COLO668 (cell line): ENCODE results near the gene KLK11.

Experiments
- DNase-seq: peaks from one replicate; lab custom pipeline; 2025; ENCODE audit not compliant: unreplicated experiment; lab: John Stamatoyannopoulos, UW

The KLK11 gene, protein sequence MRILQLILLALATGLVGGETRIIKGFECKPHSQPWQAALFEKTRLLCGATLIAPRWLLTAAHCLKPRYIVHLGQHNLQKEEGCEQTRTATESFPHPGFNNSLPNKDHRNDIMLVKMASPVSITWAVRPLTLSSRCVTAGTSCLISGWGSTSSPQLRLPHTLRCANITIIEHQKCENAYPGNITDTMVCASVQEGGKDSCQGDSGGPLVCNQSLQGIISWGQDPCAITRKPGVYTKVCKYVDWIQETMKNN

DNA sequence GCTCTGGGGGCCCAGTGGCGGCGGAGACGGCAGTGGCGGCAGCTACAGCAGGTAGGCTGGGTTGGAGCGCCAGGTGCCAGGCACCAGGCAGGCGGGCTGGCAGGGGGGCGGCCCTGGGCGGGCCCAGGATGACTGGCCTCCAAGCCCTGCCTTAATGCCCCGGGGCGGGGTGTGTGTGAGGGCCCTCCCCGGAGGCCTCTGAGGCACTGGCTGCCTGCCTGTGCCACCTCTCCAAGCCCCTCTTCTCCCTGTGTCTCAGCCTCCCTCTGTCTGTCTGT, at the start of gene KLK11:
Gene KLK11 (minus strand): TSS at position 63 of the 278 bp plus-strand sequence. CDS start 985 bp downstream, outside the sequence.
- peak; percentile 81 for DNase-seq

DNA sequence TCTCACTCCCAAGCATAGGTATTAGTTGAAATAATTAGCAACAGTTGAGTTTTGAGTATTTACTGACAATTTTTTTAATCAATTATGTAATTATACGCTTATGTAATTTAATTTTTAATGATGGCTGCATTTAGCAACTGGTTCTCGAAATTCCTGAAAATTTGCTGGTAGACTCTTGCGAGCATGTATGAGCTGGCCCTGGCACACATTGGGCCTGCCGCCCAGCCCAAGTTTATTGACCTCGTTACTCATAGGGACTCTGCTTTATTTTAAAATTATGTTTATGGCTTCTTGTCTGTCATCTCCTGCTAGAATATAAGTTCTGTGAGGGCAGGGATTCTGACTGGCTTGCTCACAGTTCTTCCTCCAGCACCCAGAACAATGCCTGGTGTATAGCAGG, 49.6 kb upstream of the KLK11 start:
- no peak for DNase-seq

DNA sequence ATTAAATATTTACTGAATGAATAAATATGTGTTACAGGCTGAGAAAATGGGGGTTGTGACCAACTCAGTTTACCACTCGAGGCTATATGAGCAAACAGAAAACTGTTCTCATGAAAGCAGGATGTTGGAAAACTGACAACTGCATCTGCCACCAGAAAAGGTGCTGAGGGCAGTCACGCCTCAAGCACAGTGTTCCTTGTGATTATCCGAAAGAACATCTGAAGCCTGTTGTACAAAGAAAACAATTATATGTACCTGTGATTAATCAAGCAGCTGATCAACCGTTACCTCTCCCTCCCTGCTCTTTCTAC, 44.6 kb upstream of the KLK11 start:
- peak; percentile 32 for DNase-seq

DNA sequence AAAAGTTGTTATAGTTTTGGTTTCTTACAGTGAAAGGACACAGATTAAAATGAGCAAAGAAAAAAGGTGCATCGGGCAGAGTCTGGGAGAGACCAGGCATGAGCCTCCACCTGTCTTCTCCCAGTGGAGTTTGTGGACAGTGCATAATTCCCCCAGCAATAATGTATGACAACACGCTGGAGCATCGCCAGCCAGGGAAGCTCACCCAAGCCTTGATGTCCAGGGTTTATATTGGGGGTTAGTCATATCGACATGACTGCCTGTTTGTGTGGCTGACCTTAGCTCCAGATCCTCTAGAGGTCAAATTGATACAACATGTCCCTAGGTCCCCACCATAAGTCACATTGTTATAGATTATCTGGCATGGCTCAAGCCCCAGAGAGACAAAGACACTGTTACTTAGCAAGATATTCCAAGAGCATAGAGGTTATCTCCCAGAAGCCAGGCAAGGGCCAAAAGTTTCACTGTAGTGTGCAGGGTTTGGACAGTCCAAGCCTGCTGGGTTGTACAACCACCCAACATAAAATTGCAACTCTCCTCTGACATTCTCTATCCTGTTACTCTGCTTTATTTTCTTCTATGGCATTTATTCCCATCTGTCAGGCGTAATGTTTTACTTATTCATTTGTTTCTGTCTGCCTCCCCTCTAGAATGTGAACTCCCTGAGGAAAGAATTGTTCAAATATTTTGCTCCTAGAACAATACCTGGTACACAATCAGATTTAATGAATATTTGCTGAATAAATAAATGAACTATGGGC, 44.1 kb upstream of the KLK11 start:
- peak; percentile 42 for DNase-seq

DNA sequence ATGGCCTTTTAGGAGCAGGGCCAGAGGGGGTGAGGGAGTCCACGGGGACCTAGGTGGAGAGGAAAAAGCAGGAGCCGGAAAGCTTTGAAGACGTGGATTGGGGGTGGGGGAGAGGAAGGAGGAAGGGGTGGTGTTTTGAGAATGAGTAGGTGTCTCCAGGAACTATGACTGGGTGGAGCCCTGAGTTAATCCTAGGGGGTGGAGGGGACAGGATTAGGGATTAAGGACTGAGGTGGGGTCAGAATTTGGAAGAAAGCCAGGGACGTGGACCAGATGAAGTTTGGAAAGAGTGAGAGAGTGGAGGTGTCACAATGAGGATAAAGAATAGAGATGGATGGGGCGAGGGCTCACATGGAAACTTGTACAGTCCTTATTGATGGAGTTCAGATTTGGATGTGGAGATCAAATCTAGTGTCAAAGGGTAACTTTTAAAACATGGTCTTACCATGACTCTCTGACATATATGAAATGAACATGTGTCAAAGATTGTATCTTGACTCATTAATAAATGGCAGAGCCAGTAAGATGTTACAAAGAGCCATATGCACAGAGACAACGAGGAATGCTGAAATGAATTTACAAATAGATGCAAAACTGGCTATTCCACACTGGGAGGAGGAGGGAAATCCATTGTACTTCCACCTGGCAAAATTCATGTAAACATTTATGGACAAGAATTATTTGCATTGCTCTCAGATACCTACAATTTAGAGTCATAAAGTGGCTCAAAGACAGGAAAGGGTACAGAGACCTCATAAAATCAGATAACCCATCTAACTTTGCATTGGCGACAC, 40.2 kb upstream of the KLK11 start:
- DNase-seq: no peak

DNA sequence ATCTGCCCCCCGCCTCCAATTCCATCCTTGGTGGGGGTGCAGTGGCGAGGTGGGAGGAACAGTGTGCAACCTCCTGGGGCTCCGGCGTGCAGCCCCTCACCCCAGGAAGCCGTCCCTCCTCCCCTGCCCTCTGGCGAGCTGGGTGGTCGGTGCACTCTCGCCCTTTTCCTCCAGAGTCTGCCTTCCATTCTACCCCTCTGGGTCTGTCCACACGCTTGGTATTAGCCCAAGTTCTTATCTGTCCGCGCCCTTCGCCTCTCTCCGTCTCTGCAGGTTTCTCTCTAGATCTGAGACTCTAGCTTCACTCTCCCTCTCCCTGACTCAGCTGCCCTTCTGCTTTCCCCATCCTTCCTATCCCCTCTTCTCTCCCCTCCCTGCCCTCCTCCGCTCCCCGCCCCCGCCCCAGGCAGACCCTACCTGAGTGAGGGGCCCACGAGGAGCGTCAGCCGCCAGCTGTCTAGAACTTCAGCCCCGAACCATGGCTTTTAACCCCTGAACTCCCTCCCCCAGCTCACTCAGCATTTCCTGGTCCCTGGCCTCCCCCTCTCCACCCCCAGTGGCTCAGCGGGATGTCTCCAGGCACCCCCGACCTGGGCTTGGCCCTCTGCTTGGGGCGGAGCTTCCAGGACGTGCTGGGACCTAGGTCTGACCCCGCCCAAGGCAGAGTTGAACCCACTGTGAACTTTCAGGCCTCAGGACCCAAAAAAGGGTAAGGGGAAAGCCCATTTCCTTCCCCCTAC, 39.0 kb upstream of the KLK11 start:
- no peak for DNase-seq

DNA sequence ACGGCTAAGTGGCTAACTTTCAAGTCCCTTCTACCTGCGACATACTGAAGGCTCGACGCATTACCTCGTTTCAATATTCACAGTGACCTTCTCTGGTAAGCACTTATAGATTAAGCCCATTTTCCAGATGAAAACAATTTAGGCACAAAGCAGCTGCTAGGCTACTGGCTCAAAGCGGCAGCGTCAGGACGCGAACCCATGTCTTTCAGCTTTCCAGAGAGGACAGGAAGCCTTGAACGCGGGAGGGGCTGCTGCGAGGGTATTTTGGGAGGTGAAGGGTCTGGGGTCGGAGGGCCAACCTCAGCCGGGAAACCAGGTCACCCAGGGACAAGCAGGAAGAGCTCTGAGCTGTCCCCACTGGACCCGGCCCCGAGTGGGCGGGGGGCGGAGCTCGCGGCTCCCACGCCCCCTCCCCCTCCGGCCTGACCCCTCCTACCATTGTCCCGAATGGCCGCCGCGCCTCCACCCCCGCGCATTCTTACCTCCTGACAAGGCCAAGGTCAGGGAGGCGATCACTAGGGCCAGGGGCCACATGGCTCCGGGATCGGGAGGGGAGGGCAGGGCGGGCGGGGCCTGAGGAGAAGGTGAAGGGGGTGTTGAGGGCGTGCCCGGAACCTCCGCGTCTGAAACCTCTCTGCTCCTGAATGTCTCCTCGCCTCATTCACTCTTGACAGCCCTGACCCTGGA, 38.3 kb upstream of the KLK11 start, which contains the start of gene KLK13:
Gene KLK13 (minus strand): TSS at position 559 of the 687 bp plus-strand sequence. CDS start 25 bp downstream, at position 534.
- DNase-seq: no peak

DNA sequence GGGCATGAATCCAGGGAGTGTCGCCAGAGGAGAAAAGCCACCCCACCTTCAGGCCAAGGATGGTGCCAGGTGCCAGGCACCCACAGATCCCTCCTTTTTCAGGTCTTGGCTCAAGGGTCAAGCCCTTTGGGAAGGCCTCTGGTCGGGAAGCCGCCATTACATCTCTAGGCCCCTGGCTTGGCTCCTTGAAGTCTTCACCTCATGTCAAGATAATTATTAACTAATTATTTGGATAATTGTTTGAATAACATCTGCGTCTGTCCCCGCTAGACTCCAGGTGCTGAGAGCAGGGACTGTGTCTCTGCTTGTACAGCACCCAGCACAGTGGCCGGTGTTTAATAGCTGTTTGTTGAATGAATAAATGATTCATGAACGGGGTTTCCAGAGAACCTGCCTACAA, 37.2 kb upstream of the KLK11 start:
- DNase-seq: no peak

DNA sequence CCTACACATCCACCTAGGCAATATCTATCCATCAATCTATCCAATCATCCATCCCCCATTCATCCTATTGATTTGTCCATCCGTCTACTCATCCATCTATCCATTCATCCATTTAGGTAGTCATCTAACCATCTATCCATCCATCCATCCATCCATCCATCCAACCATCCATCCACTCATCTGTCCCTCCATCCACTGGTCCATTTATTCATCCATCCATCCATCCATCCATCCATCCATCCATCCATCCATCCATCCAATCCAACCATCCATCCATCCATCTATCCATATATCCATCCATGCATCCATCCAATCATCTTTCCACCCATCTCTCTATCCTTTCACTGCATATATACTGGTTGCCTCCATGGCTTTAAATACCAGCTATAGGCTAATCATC, 34.6 kb upstream of the KLK11 start:
- no peak for DNase-seq

DNA sequence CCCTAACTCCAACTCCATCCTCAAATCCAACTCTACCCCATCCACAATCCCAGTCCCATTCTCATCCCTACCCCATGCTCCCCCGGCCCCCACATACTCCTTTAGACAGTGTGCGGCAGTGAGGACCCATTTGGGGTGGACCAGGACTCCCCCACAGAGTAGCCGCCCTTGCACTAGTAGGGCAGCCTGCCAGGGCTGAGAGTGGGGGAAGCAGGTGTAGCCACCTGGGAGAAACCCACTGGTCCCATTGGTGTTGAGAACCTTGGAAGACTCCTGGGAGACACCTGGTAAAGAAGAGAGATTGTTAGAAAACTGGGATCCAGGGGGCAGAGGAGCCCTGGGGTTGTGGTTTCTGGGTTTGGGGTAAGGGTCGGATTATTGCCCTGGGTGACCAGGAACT, 33.9 kb upstream of the KLK11 start:
- no peak for DNase-seq

DNA sequence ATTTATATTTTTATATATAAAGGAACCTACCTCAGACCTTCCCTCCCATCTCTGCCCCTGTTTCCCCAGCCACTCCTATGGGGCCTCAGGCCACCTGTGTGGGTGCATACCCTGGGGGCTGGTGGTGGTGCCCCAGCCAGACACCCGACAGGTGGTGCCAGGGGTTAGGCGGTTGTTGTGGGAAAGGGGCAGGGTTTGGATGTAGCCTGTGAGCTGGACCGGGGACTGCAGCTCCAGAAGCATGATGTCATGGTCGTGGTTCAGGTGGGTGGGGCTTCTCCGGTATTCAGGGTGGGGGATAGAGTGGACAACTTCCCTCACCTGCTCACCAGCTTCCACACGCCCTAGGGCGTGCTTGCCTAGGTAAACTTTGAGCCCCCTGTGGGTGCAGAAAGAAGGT, 33.3 kb upstream of the KLK11 start:
- peak; percentile 16 for DNase-seq

DNA sequence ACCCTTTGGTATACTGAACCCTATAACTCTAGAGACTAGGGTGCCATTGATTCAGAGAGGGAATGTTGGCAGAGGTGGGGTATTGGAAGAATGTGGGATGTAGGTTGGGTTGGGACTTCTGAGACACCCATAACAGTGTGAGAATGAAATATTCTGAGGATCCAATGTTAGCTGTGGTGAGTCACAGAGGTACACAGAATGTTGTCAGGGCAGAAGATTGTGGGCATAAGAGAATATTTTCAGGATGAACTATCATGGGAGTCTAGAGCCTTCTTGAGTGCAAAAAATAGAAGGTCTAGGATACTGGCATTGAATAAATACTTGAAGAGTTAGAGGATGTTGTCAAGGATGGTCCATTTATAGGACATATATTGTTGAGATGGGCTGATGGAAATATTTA, 29.4 kb upstream of the KLK11 start:
- no peak for DNase-seq

DNA sequence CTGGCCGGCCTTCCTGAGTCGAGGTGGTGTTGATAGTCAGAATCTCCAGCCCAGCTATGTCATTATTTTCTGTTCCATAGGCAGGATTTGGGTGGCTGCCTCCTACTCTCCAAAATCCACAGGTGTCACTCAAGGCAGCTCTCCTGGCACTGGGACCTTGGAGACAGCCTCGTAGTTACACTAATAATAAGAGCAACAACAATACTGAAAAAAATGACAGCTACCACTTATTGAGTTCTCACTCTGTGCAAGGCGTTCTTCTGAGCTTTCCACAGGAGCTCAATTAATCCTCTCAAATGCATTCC, 20.6 kb upstream of the KLK11 start:
- DNase-seq: no peak

DNA sequence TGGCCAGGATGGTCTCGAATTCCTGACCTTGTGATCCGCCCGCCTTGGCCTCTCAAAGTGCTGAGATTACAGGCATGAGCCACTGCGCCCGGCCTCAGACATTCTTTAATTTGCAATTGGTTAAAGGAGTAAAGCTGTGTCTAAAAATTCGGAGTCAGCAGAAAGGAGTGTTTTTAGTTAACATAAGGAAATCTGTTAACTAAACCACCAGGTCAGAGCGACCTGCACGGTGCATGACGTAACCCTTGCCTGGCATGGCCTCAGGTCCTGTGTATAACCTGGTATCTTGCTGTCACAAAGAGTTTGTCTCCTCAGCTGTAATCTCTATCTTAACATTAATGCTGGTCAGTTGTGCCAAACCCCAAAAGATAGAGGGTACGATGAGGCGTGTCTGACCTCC, 17.9 kb upstream of the KLK11 start:
- no peak for DNase-seq

DNA sequence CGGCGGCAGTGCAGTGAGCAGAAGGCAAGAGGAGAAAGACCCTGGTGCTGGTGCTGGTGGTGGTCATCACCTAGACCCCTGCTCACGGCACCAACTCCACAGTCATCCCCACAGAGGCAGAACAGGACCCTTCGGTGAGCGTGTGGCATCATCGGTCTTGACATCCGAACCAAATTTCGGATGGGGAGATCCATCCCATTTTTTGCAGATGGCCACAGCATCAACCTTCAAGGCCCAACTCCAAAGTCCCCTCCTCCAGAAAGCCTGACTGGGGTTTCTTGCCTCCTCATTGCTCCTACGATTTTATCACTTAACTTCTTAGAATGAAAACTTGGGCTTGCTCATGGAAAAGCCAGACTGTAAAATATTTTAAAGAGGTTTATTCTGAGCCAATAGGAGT, 17.1 kb upstream of the KLK11 start:
- no peak for DNase-seq

DNA sequence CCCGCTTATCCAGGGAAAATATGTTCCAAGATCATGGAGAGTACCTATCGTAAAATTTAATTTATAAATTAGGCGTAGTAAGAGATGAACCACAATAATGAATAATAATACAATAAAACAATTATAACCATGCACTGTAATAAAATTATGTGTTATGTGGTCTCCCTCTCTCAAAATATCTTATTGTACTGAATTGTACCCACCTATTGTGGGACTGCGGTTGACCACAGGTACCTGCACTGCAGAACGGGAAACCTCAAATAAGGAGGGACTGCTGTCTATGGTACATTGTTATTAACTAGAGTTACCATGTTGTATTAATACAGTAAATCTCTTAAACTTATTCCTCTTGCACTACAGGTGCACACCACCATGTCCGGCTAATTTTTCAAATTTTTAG, 13.7 kb upstream of the KLK11 start:
- DNase-seq: no peak

DNA sequence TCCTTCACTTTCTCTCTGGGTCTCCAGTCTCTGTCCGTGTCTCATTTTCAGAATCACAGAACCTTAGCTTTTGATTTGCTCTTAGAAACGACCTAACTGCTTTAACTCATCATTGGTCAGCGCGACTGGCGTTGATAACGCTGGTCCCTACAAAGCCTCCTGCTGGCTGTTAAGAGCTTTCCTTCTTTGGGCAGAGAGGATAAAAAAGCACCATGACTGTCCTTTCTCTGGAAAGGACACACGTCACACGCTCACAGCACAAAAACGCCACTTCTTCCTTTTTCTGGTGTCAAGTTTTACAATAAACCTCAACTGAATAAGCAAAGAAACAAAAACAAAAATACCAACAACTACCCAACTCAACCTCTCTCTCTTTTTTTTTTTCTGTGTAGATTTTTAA, 10.1 kb upstream of the KLK11 start:
- no peak for DNase-seq

DNA sequence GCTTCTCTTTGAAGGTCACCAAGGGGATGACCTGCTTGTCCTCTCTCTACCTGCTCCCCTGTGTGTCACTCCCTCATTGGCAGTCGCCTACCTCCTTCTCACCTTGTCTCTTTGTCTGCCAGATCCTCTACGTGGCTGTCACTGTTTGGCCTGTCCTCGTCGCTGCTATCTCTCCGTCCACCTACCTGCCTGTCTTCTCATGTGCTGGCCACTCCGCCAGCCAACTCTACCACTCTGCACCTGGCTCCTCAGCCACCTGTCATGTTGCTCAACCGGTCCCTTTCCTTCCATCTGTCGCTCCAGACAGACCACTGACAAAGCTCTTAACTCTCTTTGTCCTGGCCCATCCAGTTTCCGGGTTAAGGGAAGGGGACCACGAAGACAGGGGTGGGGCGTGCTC, 8.3 kb upstream of the KLK11 start, which contains the start of gene KLK12:
Gene KLK12 (minus strand): TSS at position 299 of the 400 bp plus-strand sequence. CDS start 381 bp downstream, outside the sequence.
- DNase-seq: peak; percentile 71

DNA sequence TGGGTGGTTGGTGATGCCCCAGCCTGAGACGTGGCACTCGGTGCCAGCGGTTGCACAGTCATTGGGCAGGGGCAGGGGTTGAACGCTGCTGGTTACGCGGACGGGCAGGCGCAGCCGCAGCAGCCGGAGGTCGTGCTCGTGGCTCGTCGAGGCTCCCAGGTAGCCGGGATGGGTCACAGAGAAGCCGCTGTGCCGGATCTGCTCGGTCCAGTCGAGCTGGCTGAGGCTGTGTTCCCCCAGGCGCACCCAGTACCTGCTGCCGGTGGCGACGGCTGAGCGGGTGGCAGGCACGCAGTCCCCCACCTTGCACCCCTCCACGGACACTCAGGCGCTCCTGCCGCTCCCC, 5.4 kb upstream of the KLK11 start:
- no peak for DNase-seq

DNA sequence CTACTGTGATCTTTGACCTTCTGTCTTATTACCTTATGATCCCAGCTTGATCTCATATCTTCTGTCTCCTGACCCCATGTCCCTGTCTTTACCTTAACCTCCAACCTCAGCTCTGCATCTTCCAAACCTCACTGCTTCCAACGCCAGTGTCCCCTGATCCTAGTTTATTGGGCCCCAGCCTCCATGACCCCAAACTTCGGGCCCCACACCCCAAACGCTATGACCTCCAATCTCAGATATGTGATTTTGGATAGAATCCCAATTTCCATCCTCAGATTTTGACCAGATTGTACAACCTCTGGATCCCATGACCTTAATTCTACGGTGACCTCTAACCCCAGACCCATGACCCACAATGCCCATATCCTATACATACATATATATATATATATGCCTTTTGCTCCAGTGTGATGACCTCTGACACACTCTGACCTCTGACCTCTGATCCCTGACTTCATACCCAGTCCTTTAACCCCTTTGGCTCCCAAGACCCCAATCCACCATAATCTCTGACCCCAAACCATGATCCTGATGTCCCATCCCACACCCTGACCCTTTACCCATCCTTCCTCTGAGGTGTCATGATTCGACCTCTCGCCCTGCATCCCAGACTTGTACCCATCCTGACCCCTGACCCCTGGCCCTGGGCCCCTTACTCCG, 4.9 kb upstream of the KLK11 start:
- no peak for DNase-seq

DNA sequence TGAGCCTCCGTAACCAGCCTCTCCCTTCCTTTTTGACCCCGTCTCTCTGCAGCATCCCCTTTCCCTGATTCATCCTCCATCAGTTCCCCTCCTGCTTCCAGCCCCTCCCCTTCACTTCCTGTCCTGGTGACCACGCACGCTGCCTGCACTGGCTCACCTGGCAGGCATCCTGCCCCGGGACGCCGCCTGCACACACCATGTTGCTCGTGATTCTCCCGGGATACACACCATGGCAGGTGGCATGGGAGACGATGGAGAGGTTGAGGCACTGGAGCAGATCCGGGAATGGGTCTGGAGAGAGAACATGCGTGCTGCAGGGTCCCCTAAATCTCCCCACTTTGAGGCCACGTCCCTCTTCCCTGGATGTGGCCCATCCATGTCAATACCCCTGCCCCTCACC, 4.2 kb upstream of the KLK11 start:
- no peak for DNase-seq
